ENCODE data around the gene RNF150. TPM values are rescaled to one million over a fixed set of nuclear protein-coding genes. Genes with fewer than 3 reads are reported as not detected.
A peak's percentile ranks its signal among the peaks of the same experiment; 100 is the strongest.

Gene RNF150
- total RNA-seq, 1 donor from 2014 or later: 31.2 TPM

DNA sequence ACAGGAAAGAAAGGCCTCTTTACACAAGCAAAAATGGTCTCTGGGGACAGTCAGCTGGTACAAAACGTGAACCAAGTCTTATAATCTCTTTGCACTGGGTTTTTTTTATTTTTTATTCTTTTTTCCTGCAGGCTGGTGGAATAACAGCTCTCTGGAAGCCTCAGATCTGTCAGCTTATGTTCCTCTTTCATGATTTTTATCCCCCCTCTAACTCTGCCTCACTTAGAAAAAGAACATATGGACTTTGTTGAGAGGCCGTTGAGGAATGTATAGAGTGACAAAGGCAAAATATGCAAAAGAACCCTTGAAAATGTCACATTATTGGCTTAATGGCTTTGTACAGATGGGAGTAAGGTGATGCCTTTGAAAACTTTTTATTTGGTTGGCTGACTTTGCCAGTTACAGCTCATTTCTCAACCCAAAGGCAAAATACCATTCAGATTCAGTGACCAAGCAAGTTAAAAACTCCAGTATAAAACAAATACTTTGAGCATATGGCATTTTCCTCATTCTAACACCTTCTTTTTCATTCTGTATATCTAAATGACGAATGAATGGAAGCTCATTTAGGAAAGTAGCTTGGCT, 111.1 kb downstream of the RNF150 start:
- intact Hi-C loops (cut with DNase I): no loop called here
- Histone ChIP-seq H3K4me3 (no peak overlapping the region), H3K27me3 (no peaks in the 10 kb centered on the region), H3K27ac (peak overlapping the region; percentile 30 to 33), H3K9me3 (peaks cover 0 to 10% of the 10 kb centered on the region in 2 donors), H3K4me1 (peaks cover 0 to 14% of the 10 kb centered on the region in 2 donors), H3K36me3 (no peaks in the 10 kb centered on the region)
- DNase-seq (ENCODE audit: low spot score in 2 of 2): no peak
- TF ChIP-seq, protein P1, sequence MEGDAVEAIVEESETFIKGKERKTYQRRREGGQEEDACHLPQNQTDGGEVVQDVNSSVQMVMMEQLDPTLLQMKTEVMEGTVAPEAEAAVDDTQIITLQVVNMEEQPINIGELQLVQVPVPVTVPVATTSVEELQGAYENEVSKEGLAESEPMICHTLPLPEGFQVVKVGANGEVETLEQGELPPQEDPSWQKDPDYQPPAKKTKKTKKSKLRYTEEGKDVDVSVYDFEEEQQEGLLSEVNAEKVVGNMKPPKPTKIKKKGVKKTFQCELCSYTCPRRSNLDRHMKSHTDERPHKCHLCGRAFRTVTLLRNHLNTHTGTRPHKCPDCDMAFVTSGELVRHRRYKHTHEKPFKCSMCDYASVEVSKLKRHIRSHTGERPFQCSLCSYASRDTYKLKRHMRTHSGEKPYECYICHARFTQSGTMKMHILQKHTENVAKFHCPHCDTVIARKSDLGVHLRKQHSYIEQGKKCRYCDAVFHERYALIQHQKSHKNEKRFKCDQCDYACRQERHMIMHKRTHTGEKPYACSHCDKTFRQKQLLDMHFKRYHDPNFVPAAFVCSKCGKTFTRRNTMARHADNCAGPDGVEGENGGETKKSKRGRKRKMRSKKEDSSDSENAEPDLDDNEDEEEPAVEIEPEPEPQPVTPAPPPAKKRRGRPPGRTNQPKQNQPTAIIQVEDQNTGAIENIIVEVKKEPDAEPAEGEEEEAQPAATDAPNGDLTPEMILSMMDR (IDR thresholded peaks at IDR 0.05): no peak

DNA sequence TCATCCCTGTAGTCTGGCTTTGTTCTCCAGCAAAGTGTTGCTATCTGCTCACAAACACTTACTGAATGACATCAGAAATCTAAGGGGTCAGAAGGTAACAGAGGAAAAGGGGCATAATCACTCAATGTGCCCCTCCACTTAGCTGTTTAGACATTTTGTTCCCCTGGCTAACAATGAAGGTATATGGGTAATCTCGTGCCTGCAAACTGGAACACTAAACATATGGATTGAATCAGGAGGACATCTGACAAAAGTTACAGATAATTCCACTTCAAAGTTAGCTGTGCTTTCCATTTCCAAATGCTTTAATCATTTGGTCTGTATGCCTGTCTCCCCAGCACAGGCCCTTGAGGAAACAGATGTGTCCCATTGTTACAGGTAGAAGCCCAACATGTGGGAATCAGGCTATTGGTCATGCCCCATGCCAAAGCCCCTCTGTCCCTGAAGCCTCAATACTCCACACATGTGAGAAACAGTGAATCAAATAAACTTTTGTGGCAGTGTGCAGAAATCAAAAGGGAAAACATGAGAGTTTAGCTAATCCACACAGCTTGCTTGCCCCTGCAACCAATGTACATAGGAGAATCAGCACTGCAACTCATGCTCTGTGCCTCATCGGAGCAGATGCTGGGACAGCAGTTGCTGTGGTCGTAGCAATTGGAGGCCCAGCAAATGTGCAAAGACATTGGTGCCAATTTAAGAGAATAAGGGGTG, 111.7 kb downstream of the RNF150 start:
- no peak for DNase-seq (ENCODE audit: low spot score in 2 of 2)
- intact Hi-C loops (cut with DNase I): no loop called here
- TF ChIP-seq, protein P1 (IDR thresholded peaks at IDR 0.05): no peak
- Histone ChIP-seq H3K4me1 (peaks cover 0 to 14% of the 10 kb centered on the region in 2 donors), H3K27ac (peak overlapping the region; percentile 57 to 74), H3K27me3 (no peaks in the 10 kb centered on the region), H3K36me3 (no peaks in the 10 kb centered on the region), H3K4me3 (no peak overlapping the region), H3K9me3 (peaks cover 0 to 10% of the 10 kb centered on the region in 2 donors)

DNA sequence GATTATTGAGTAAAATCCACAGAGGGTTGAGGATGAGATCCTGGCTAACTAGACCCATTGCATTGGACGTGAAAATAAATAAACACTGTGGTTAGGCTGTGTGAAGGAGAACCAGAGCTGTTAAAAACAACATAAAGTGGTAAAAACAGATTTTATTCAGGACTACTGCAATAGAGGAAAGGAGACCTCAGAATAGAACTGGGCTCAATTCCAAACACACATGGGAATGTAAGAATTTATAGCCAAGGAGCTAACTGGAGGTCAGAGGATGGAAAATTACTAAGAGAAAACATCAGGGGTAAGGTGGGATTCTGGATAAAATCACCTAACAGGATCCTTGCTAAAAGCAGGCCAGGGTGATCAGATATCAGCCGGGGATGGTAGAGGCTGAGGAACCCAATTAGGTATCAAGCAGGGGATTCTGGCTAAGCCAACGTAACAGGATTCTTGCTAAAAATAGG, 112.4 kb downstream of the RNF150 start:
- Histone ChIP-seq H3K36me3 (no peaks in the 10 kb centered on the region), H3K27me3 (no peaks in the 10 kb centered on the region), H3K4me1 (peaks cover 0 to 14% of the 10 kb centered on the region in 2 donors), H3K27ac (peak overlapping the region; percentile 57 to 74), H3K4me3 (peak overlapping the region in 1 of 2 donors; percentile 15), H3K9me3 (peaks cover 0 to 10% of the 10 kb centered on the region in 2 donors)
- TF ChIP-seq, protein P1 (IDR thresholded peaks at IDR 0.05): no peak
- intact Hi-C loops (cut with DNase I): no loop called here
- DNase-seq (ENCODE audit: low spot score in 2 of 2): no peak

DNA sequence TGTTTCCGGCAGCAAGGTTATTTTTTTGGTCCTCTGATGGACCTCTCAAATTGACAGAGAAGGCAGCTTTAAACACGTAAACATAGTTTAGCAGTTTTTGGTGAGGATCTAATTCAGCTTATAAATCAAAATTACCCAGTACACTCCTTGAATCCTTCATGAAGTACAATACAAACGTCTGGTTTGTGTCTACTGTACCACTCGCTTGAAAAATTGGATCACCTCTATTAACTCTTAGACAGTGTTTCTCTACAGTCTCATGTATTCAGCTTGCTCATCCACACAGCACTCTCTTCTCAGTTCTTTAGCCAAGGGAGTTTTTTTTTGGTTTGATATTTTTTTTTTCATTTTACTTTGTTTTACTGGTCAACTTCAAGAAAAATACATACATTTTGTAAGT, 113.5 kb downstream of the RNF150 start:
- H3K9me3 ChIP-seq: peaks cover 0 to 10% of the 10 kb centered on the region in 2 donors
- H3K27me3 ChIP-seq: no peaks in the 10 kb centered on the region
- no peak overlapping the region for H3K4me3 ChIP-seq
- H3K4me1 ChIP-seq: peaks cover 0 to 14% of the 10 kb centered on the region in 2 donors
- peak overlapping the region in 1 of 2 donors; percentile 74 for H3K27ac ChIP-seq
- intact Hi-C loops (cut with DNase I): no loop called here
- TF ChIP-seq, protein P1 (IDR thresholded peaks at IDR 0.05): no peak
- no peak for DNase-seq (ENCODE audit: low spot score in 2 of 2)
- H3K36me3 ChIP-seq: no peaks in the 10 kb centered on the region

DNA sequence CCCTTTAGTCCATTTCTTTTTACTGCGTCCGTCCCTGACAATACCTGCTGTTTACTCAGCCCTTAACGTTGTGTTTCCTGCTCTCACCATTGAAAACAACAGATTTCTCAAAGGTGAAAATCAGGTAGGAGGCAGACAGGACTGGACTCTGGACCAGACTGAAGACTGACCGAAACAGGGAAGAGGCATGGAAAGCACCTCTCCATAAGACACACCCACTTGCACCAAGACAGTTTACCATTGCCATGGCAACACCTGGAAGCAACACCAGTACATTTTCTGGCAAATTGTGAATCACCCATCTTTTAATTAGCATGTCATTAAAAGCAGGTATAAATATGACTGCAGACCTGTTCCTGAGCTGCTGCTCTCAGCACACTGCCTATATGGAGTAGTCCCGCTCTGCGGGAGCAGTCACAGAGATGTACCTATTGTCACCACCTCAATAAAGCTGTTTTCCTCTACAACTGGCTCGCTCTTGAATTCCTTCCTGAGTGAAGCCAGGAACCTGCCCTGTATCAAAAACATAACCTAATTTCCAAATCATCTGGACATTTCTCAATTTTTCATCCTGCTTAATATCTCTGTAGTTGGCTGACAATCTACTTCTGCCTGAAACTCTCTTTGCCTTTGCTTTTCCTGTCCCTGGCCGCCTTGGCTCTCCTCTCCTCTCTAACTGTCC, 117.0 kb downstream of the RNF150 start:
- H3K27ac ChIP-seq: no peak overlapping the region
- no peaks in the 10 kb centered on the region for H3K27me3 ChIP-seq

More for the DNA sequence above, 117.0 kb downstream of the RNF150 start:
- TF ChIP-seq, protein P1 (IDR thresholded peaks at IDR 0.05): no peak
- peaks cover 0 to 10% of the 10 kb centered on the region in 2 donors for H3K9me3 ChIP-seq
- H3K36me3 ChIP-seq: no peaks in the 10 kb centered on the region
- no peak overlapping the region for H3K4me3 ChIP-seq
- H3K4me1 ChIP-seq: peaks cover 0 to 6% of the 10 kb centered on the region in 2 donors
- intact Hi-C loops (cut with DNase I): no loop called here
- no peak for DNase-seq (ENCODE audit: low spot score in 2 of 2)

Measured in ascending aorta (tissue), 2 donors.